Gastroesophageal sphincter (tissue), 4 donors: ENCODE results near the gene TROAP. TPM values are rescaled to one million over a fixed set of nuclear protein-coding genes. Genes with fewer than 3 reads are reported as not detected.

Experiments used
- ATAC-seq: fragments of 150-250 bp; one replicate; pipeline ENCODE4 v1.9.1; 2016; ENCODE audit warnings: mild to moderate bottlenecking, moderate library complexity
- H3K27ac ChIP-seq, 4 donors: fragments of 200-600 bp; sonication (generic) in 3 of 4; 1 replicate in 3 of 4; 2 replicates in 1 of 4; pipeline ENCODE4 v1.5.1; 2016 to 2019
- H3K27me3 ChIP-seq: fragments of 200-600 bp; sonication (generic); one replicate; pipeline ENCODE4 v1.5.1; 2019
- H3K36me3 ChIP-seq, 2 donors: fragments of 200-600 bp; sonication (generic); one replicate each; pipeline ENCODE4 v1.5.1; 2019; ENCODE audit warnings: control low read depth in 1 of 2
- H3K4me1 ChIP-seq, 3 donors: fragments of 200-600 bp; sonication (generic); 1 replicate in 2 of 3; 2 replicates in 1 of 3; pipeline ENCODE4 v1.5.1; 2016 to 2019; ENCODE audit warnings: control low read depth in 2 of 3
- H3K4me3 ChIP-seq, 2 donors: fragments of 200-600 bp; sonication (generic); one replicate each; pipeline ENCODE4 v1.5.1; 2019; ENCODE audit warnings: mild to moderate bottlenecking in 1 of 2, moderate library complexity in 1 of 2
- H3K9me3 ChIP-seq, 3 donors: fragments of 200-600 bp; sonication (generic); one replicate each; pipeline ENCODE4 v1.5.1; 2017 to 2019; ENCODE audit warnings: control low read depth in 2 of 3
- EP300 ChIP-seq: sonication (generic); formaldehyde crosslinking; IDR thresholded peaks from one replicate; pipeline ENCODE4 v1.6.1; 2017; ENCODE audit warnings: antibody characterized with exemption, mild to moderate bottlenecking
- POLR2A ChIP-seq, 2 donors: fragments of 450-650 bp; IDR thresholded peaks; one replicate each; pipeline ENCODE4 v1.6.1; 2017; ENCODE audit warnings: antibody characterized with exemption in 2 of 2, mild to moderate bottlenecking in 2 of 2, moderate library complexity in 1 of 2
- POLR2AphosphoS5 ChIP-seq: sonication (generic); formaldehyde crosslinking; IDR thresholded peaks from one replicate; pipeline ENCODE4 v1.6.1; 2017; ENCODE audit warnings: antibody characterized with exemption
- WGBS, 2 donors: methylation state at CpG; one replicate each; pipeline ENCODE4 v1.1.5; 2018; ENCODE audit warnings: low coverage in 1 of 2; 5-methylcytosine and 5-hydroxymethylcytosine counted together
- total RNA-seq, 4 donors: library from RNA; depleted of rRNA; stranded (reverse); fragments of >200 nt; gene quantifications; one replicate each; pipeline ENCODE4 v1.1.0, GENCODE V29; 2016
- TF ChIP-seq, protein P1 (sequence below), 4 experiments: fragments of 200-600 bp in 2 of 4; fragments of 450-650 bp in 2 of 4; sonication (generic) in 1 of 4; IDR thresholded peaks; one replicate each; pipeline ENCODE4 v1.5.1; 2017 to 2019; ENCODE audit warnings: antibody characterized with exemption in 4 of 4, mild to moderate bottlenecking in 2 of 4, moderate library complexity in 2 of 4

Gene TROAP
- total RNA-seq, 4 donors from 2014 or later, result 0.22 TPM; not detected in 3

DNA sequence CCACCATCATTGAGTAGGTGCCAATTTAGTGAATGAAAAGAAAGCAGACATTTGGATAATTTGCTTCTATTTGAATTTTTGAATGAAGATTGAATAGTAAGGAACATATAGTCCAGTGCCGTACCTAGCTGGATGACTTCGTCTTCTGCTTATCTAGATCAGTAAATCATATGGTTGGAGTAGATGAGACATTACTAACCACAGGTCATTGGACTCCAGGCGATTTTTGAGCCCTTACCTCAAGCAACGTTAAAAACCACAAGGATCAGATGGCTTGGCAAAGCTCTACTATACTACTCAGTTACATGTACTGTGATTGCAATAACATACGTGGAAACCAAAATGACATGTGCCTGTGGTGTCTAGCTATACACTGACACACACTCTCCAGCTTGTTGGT lies 42.5 kb downstream of the TROAP start:
- no peak for TF ChIP-seq EP300
- TF ChIP-seq, protein P1, sequence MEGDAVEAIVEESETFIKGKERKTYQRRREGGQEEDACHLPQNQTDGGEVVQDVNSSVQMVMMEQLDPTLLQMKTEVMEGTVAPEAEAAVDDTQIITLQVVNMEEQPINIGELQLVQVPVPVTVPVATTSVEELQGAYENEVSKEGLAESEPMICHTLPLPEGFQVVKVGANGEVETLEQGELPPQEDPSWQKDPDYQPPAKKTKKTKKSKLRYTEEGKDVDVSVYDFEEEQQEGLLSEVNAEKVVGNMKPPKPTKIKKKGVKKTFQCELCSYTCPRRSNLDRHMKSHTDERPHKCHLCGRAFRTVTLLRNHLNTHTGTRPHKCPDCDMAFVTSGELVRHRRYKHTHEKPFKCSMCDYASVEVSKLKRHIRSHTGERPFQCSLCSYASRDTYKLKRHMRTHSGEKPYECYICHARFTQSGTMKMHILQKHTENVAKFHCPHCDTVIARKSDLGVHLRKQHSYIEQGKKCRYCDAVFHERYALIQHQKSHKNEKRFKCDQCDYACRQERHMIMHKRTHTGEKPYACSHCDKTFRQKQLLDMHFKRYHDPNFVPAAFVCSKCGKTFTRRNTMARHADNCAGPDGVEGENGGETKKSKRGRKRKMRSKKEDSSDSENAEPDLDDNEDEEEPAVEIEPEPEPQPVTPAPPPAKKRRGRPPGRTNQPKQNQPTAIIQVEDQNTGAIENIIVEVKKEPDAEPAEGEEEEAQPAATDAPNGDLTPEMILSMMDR (IDR thresholded peaks at IDR 0.05), result no peak
- no peak for TF ChIP-seq POLR2A (IDR thresholded peaks at IDR 0.05)
- no peak for TF ChIP-seq POLR2AphosphoS5
- Histone ChIP-seq H3K36me3 (no peaks in the 10 kb centered on the region), H3K9me3 (no peaks in the 10 kb centered on the region), H3K27me3 (peaks cover under 1% of the 10 kb centered on the region), H3K4me3 (no peak overlapping the region), H3K4me1 (peaks cover 0 to 34% (median 13%) of the 10 kb centered on the region in 3 donors), H3K27ac (peak overlapping the region in 1 of 4 donors; percentile 94)
- 74 to 88% methylated on average over 4 of the region's 5 CpGs for WGBS, 2 donors
- no peak for ATAC-seq

DNA sequence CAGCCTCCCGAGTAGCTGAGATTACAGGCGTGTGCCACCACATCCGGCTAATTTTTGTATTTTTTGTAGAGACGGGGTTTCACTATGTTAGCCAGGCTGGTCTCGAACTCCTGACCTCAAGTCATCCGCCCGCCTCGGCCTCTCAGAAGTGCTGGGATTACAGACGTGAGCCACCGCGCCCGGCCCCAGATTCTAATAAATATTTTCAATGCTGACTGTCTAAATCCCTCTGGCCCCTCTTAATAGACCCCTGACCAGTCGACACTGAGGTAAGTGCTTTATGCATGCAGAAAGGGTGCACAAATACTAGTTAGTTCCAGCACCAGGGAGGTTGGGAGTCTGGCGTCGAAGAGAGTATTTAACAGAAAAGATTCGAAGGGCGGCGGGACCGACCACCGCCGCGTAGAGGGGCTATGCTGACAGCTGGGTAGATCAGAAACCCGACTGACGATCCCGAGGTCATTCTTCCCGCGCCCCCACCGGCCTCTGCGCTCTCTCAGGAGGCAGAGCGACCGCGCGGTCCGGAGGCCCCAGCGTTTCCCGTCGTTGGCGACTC lies 43.1 kb downstream of the TROAP start:
- Histone ChIP-seq H3K36me3 (no peaks in the 10 kb centered on the region), H3K27me3 (no peaks in the 10 kb centered on the region), H3K9me3 (no peaks in the 10 kb centered on the region), H3K27ac (peak overlapping the region; percentile 79 to 98 (median 95)), H3K4me3 (peak overlapping the region; percentile 64 to 90), H3K4me1 (peaks cover 0 to 34% (median 13%) of the 10 kb centered on the region in 3 donors)
- no peak for ATAC-seq
- whole genome bisulfite sequencing, 2 donors, result 17 to 39% methylated on average over 3 to 12 of the region's 38 CpGs
- TF ChIP-seq, protein P1 (IDR thresholded peaks at IDR 0.05), result no peak
- peak in 1 of 2 donors; percentile 11 for TF ChIP-seq POLR2A (IDR thresholded peaks at IDR 0.05)

DNA sequence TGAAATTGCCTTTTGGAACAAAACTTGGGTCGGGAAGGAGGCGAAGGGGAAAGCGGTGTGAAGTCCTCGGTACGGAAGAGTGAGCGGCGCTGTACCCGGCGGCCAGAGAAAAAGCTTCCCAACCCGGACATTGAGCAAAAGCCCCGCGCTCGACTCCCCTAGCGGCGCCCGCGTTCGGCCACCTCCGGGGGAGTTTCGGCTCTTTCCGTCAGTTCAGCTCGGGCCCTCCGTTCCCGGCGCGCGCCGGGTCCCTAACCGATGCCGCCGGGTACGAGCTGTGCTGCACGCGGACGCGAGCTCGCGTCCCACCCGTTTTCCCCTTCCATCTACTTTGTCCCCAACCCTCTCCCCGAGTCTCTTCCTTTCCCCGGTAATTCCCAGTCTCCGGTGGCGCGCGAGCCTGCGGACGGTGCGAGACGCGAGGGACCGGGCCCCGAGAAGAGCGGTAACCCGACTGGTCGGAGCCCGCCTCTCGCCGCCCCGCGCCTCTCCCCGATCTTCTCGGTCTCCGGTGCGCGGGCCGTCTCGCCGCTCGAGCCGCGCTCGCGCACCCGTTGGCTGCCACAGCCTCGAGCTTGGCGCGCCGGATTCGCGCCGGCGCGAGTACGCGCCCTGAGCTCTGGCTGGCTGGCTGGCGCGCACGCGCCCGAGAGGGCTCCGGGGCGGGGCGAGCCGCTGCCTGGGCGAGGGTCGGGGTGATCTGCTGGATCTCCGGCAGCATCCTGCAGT lies 43.8 kb downstream of the TROAP start:
- peak overlapping the region; percentile 79 to 98 (median 95) for H3K27ac ChIP-seq
- TF ChIP-seq EP300 (no peak), POLR2A (IDR thresholded peaks at IDR 0.05) (peak; percentile 30 to 60)
- TF ChIP-seq, protein P1 (IDR thresholded peaks at IDR 0.05), result peak in 3 of 4 experiments; percentile 49 to 62 (median 52)
- H3K9me3 ChIP-seq, result no peaks in the 10 kb centered on the region
- no CpG with 5 or more reads among the region's 97 CpGs for WGBS, 2 donors
- H3K36me3 ChIP-seq, result no peaks in the 10 kb centered on the region
- H3K27me3 ChIP-seq, result no peaks in the 10 kb centered on the region
- H3K4me1 ChIP-seq, result peaks cover 0 to 34% (median 13%) of the 10 kb centered on the region in 3 donors
- peak; percentile 95 for ATAC-seq
- peak overlapping the region; percentile 64 to 90 for H3K4me3 ChIP-seq

DNA sequence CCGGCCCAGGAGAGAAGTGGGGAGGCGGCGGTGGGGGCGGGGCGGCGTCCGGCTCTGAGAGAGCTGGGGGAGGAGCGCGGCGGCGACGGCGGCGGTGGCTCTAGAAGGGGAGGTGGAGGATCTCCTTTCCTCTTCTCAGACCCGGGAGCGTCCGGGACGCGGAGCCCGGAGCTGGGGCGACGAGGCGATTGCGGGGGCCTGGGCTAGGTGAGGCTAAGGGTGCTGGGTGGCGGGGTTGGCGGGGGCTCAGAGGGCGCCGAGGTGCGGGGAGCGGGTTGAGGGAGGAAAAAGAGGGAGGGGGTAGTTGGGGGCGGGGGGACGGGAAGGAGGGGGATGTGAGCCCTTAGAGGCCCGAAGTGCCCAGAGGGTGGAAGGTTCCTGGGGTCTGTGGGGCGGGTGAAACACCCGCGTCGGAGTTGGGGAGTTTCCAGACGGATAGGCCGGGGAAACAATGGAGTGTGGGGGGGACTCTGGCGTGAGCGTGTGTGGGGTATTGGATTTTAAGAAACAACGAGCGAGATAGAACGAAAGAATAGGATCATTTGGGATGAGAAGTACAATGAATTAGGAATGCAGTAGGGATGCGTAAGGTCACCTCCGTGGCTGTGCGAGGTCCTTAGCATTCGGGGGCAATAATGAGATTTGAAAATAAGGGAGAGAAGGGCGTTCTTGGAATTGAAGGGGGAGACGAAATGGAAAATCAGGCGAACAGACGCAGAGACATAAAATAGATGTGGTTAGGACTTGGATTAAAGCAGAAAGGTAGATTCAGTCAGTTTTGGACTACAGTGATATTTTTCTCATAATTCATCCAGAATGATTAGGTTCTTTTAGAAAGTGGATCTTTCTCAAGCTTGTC lies 44.6 kb downstream of the TROAP start, which contains the start of gene SPATS2:
TSS of gene SPATS2 (plus strand) at position 82 of the 859 bp plus-strand sequence. CDS start 93,551 bp downstream, outside the sequence.
- no peaks in the 10 kb centered on the region for H3K27me3 ChIP-seq
- TF ChIP-seq, protein P1 (IDR thresholded peaks at IDR 0.05), result no peak
- TF ChIP-seq EP300 (no peak), POLR2AphosphoS5 (no peak), POLR2A (IDR thresholded peaks at IDR 0.05) (no peak)
- ATAC-seq, result no peak
- 0 to 1% methylated on average over 15 to 20 of the region's 52 CpGs for WGBS, 2 donors
- H3K4me3 ChIP-seq, result peak within 1 kb of the TSS; percentile 64 to 90
- peak within 1 kb of the TSS; percentile 79 to 98 (median 95) for H3K27ac ChIP-seq
- H3K36me3 ChIP-seq, result no peaks in the 10 kb centered on the region
- H3K9me3 ChIP-seq, result no peaks in the 10 kb centered on the region
- H3K4me1 ChIP-seq, result peaks cover 0 to 34% (median 13%) of the 10 kb centered on the region in 3 donors
